ENCODE data around the gene CHFR. TPM values are rescaled to one million over a fixed set of nuclear protein-coding genes. Genes with fewer than 3 reads are reported as not detected.

The CHFR gene
- total and polyA plus RNA-seq, 8 donors = 14.7 to 107 (median 59.2) TPM

DNA sequence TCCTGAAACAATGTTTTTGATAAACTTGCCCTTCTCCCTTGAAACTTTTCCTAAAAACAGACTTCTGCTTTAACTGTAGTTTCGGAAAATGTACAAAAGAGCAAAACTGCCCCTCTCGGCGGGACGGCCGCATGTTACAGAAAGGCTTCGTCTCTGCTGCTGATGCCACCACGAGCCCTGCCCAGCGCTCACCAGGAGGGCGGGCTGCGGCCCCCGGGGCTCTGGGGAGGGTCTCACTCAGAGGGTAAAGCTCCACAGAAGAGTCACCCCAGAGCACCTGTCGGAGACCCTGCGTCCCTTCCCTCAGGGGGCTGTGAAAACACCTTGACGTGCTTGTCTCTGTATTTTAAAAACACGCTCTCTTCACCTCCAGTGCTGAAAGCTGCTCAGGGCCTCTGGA lies 46.3 kb downstream of the CHFR start:
- intact Hi-C loops (cut with DNase I; ENCODE audit: low total_unique reads) = no loop called here
- TF ChIP-seq POLR2AphosphoS5 (IDR thresholded peaks at IDR 0.05) (no peak), POLR2A (IDR thresholded peaks at IDR 0.05) (no peak), EP300 (IDR thresholded peaks at IDR 0.05) (no peak)
- TF ChIP-seq, protein P1, sequence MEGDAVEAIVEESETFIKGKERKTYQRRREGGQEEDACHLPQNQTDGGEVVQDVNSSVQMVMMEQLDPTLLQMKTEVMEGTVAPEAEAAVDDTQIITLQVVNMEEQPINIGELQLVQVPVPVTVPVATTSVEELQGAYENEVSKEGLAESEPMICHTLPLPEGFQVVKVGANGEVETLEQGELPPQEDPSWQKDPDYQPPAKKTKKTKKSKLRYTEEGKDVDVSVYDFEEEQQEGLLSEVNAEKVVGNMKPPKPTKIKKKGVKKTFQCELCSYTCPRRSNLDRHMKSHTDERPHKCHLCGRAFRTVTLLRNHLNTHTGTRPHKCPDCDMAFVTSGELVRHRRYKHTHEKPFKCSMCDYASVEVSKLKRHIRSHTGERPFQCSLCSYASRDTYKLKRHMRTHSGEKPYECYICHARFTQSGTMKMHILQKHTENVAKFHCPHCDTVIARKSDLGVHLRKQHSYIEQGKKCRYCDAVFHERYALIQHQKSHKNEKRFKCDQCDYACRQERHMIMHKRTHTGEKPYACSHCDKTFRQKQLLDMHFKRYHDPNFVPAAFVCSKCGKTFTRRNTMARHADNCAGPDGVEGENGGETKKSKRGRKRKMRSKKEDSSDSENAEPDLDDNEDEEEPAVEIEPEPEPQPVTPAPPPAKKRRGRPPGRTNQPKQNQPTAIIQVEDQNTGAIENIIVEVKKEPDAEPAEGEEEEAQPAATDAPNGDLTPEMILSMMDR (IDR thresholded peaks at IDR 0.05) = no peak
- Histone ChIP-seq H3K27me3 (no peaks in the 10 kb centered on the region), H3K4me3 (no peak overlapping the region), H3K9me3 (no peaks in the 10 kb centered on the region), H3K36me3 (peaks cover 53 to 95% (median 82%) of the 10 kb centered on the region in 4 donors), H3K4me1 (peaks cover 0 to 17% (median 6%) of the 10 kb centered on the region in 4 donors), H3K27ac (no peak overlapping the region)
- WGBS, 5 donors = 89 to 98% (median 96%) methylated on average over 15 of the region's 15 CpGs
- DNase-seq = no peak

DNA sequence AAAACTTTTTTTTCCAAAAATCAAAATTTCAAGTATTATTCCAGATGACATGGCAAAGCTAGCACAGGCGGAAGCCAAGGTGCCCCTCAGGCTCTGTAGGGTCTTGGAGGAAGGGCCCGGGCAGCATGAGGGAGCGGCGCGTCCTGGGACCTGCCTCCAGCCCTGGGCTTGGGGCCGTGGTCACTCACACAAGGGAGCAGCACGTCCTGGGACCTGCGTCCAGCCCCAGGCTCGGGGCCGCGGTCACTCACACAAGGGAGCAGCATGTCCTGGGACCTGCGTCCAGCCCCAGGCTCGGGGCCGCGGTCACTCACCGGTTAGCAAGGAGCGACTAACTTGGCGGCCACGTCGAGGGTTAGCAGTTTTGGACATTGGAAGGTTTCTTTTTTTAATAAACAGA lies 46.9 kb downstream of the CHFR start:
- no peak overlapping the region for H3K27ac ChIP-seq
- 89 to 94% (median 93%) methylated on average over 20 of the region's 20 CpGs for WGBS, 5 donors
- intact Hi-C loops (cut with DNase I; ENCODE audit: low total_unique reads) = no loop called here

DNA sequence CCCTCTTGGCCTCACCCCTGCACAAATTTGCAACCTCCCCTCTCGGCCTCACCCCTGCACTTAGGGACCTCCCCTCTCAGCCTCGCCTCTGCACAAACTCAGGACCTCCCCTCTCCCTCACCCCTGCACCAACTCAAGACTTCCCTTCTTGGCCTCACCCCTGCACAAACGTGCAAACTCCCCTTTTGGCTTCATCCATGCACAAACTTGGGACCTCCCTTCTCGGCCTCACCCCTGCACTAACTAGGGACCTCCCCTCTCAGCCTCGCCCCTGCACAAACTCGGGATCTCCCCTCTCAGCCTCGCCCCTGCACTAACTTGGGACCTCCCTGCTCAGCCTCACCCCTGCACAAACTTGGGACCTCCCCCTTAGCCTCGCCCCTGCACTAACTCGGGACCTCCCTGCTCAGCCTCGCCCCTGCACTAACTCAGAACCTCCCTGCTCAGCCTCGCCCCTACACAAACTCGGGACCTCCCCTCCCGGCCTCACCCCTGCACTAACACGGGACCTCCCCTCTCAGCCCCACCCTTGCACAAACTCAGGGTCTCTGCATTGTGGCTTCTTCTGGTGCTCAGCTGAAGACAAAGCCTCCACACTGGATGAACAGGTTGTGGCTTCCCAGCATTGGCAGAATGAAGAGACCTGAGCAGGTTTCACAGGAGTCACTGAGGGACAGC lies 47.7 kb downstream of the CHFR start:
- TF ChIP-seq, protein P1 (IDR thresholded peaks at IDR 0.05) = no peak
- TF ChIP-seq POLR2AphosphoS5 (IDR thresholded peaks at IDR 0.05) (no peak), POLR2A (IDR thresholded peaks at IDR 0.05) (no peak), EP300 (IDR thresholded peaks at IDR 0.05) (no peak)
- peaks cover 48 to 84% (median 68%) of the 10 kb centered on the region in 4 donors for H3K36me3 ChIP-seq
- intact Hi-C loops (cut with DNase I; ENCODE audit: low total_unique reads) = no loop called here

More for the DNA sequence above, 46.9 kb downstream of the CHFR start:
- no peaks in the 10 kb centered on the region for H3K27me3 ChIP-seq
- peaks cover 49 to 91% (median 76%) of the 10 kb centered on the region in 4 donors for H3K36me3 ChIP-seq
- TF ChIP-seq, protein P1 (IDR thresholded peaks at IDR 0.05) = no peak
- TF ChIP-seq POLR2A (IDR thresholded peaks at IDR 0.05) = no peak
- no peak for TF ChIP-seq EP300 (IDR thresholded peaks at IDR 0.05)
- no peak for TF ChIP-seq POLR2AphosphoS5 (IDR thresholded peaks at IDR 0.05)
- H3K4me1 ChIP-seq = peaks cover 0 to 17% (median 6%) of the 10 kb centered on the region in 4 donors
- no peaks in the 10 kb centered on the region for H3K9me3 ChIP-seq
- no peak overlapping the region for H3K4me3 ChIP-seq
- no peak for DNase-seq

DNA sequence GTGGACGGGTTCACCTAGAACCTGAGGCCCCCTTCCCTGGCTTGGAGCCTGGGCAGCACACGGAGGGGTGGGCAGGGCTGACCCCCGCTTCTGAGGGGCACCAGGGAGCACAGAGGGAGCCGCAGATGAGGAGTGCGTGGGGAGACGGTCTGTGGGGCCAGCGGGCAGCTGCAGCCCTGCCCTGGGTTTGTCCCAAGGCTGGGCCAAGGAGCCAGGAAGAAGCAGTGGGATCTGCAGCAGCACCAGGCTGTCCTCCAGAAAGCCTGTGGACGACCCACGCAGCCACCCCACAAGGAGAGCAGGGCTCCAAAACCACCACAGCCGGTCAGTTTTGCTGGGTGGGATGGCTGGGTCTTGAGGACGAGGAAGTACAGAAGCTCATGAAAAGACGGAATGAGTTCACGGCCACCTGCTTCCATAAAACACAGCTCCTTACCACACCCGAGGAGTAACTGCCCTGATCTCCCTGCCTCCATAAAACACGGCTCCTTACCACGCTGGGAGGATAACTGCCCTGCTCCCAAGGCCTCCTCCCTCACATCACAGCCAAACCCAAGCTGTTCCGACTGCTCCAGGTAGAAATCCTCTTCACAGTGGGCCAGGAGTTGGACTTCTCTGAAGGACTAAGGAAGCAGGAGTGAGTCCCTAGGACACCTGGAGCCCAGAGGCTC lies 48.9 kb downstream of the CHFR start:
- intact Hi-C loops (cut with DNase I; ENCODE audit: low total_unique reads) = no loop called here
- peaks cover 36 to 81% (median 64%) of the 10 kb centered on the region in 4 donors for H3K36me3 ChIP-seq

More for the DNA sequence above, 47.7 kb downstream of the CHFR start:
- DNase-seq = no peak
- no peaks in the 10 kb centered on the region for H3K9me3 ChIP-seq
- no peak overlapping the region for H3K4me3 ChIP-seq
- H3K27me3 ChIP-seq = no peaks in the 10 kb centered on the region
- peaks cover 0 to 17% (median 6%) of the 10 kb centered on the region in 4 donors for H3K4me1 ChIP-seq
- no peak overlapping the region for H3K27ac ChIP-seq
- WGBS, 5 donors = 87 to 94% (median 90%) methylated on average over 14 of the region's 14 CpGs

More for the DNA sequence above, 48.9 kb downstream of the CHFR start:
- peaks cover 0 to 17% (median 6%) of the 10 kb centered on the region in 4 donors for H3K4me1 ChIP-seq
- no peaks in the 10 kb centered on the region for H3K9me3 ChIP-seq
- H3K27ac ChIP-seq = peak overlapping the region in 3 of 5 donors; percentile 20 to 52 (median 49)
- TF ChIP-seq, protein P1 (IDR thresholded peaks at IDR 0.05) = no peak
- no peak for TF ChIP-seq POLR2A (IDR thresholded peaks at IDR 0.05)
- TF ChIP-seq EP300 (IDR thresholded peaks at IDR 0.05) = no peak
- TF ChIP-seq POLR2AphosphoS5 (IDR thresholded peaks at IDR 0.05) = no peak
- 81 to 89% (median 86%) methylated on average over 15 to 17 of the region's 17 CpGs for WGBS, 5 donors
- no peak overlapping the region for H3K4me3 ChIP-seq
- no peaks in the 10 kb centered on the region for H3K27me3 ChIP-seq
- DNase-seq = no peak

All from stomach (tissue), 9 donors.